ENCODE results near the gene CASR. TPM values are rescaled to one million over a fixed set of nuclear protein-coding genes. Genes with fewer than 3 reads are reported as not detected.

The CASR gene
- total and polyA plus RNA-seq, 8 donors: 6.9 to 24.6 (median 10.5) TPM

- no peak overlapping the region for H3K27ac ChIP-seq
- H3K4me1 ChIP-seq: no peaks in the 10 kb centered on the region
- no peaks in the 10 kb centered on the region for H3K36me3 ChIP-seq
- 90 to 96% methylated on average over 23 of the region's 23 CpGs for WGBS, 2 donors
- intact Hi-C loops (cut with DNase I): no loop called here
- TF ChIP-seq CTCF (IDR thresholded peaks at IDR 0.05): no peak
- DNase-seq (peak in 1 of 6 donors; percentile 48), FAIRE-seq (no peak), ATAC-seq (no peak)
- no peaks in the 10 kb centered on the region for H3K9me3 ChIP-seq
- H3K4me3 ChIP-seq: no peak overlapping the region
- H3K27me3 ChIP-seq: no peaks in the 10 kb centered on the region
Measured at GRCh38 chr3:122227036-122227781, 43.7 kb downstream of the CASR start.

GRCh38 chr3:122230174-122230573 is 46.7 kb downstream of the CASR start:
- no peak for FAIRE-seq
- Histone ChIP-seq H3K27ac (no peak overlapping the region), H3K4me3 (no peak overlapping the region), H3K36me3 (no peaks in the 10 kb centered on the region), H3K9me3 (no peaks in the 10 kb centered on the region), H3K4me1 (no peaks in the 10 kb centered on the region), H3K27me3 (no peaks in the 10 kb centered on the region)
- intact Hi-C loops (cut with DNase I): no loop called here
- no peak for ATAC-seq
- TF ChIP-seq CTCF (IDR thresholded peaks at IDR 0.05): no peak
- no peak for DNase-seq
- WGBS, 2 donors: 80 to 88% methylated on average over 23 of the region's 23 CpGs

- no peaks in the 10 kb centered on the region for H3K4me1 ChIP-seq
- intact Hi-C loops (cut with DNase I): no loop called here
- FAIRE-seq (no peak), DNase-seq (no peak), ATAC-seq (no peak)
- no peak for TF ChIP-seq CTCF (IDR thresholded peaks at IDR 0.05)
- no peaks in the 10 kb centered on the region for H3K27me3 ChIP-seq
- H3K4me3 ChIP-seq: no peak overlapping the region
- no peaks in the 10 kb centered on the region for H3K36me3 ChIP-seq
- WGBS, 2 donors: 77 to 84% methylated on average over 9 of the region's 9 CpGs
- H3K9me3 ChIP-seq: no peaks in the 10 kb centered on the region
- no peak overlapping the region for H3K27ac ChIP-seq
Measured at GRCh38 chr3:122231465-122232157, 48.1 kb downstream of the CASR start.

- no peak for FAIRE-seq
- 74 to 75% methylated on average over 4 of the region's 4 CpGs for WGBS, 2 donors
- no peak for TF ChIP-seq CTCF (IDR thresholded peaks at IDR 0.05)
Measured at GRCh38 chr3:122232485-122232884, 49.0 kb downstream of the CASR start.

More at GRCh38 chr3:122232485-122232884, 49.0 kb downstream of the CASR start:
- intact Hi-C loops (cut with DNase I): no loop called here
- Histone ChIP-seq H3K36me3 (no peaks in the 10 kb centered on the region), H3K4me1 (no peaks in the 10 kb centered on the region), H3K9me3 (no peaks in the 10 kb centered on the region), H3K27ac (no peak overlapping the region), H3K27me3 (no peaks in the 10 kb centered on the region), H3K4me3 (no peak overlapping the region)
- DNase-seq (no peak), ATAC-seq (no peak)
